ENCODE data around the gene HDAC9.

The HDAC9 gene

GRCh38 chr7:18553605-18554003, 58.1 kb downstream of the HDAC9 start:
- no peaks in the 10 kb centered on the region for H4K20me1 ChIP-seq (ENCODE audit: insufficient read depth)
- no peak for TF ChIP-seq CTCF (conservative IDR thresholded peaks at IDR 0.05; ENCODE audit: low read depth, low read length)
- H3K4me1 ChIP-seq (ENCODE audit: low read depth, poor library complexity, severe bottlenecking): peaks cover 1% of the 10 kb centered on the region
- H3K4me3 ChIP-seq (IDR thresholded peaks at IDR 0.05; ENCODE audit: insufficient read depth, low read depth, low read length): no peak overlapping the region
- H3K79me2 ChIP-seq (ENCODE audit: insufficient read depth, low read depth): no peaks in the 10 kb centered on the region; the same call in 1 of the 2 replicates
- no peaks in the 10 kb centered on the region for H3K36me3 ChIP-seq (ENCODE audit: insufficient read depth)
- H3K4me2 ChIP-seq: no peak overlapping the region
- H2AFZ ChIP-seq (ENCODE audit: low read depth): no peak overlapping the region
- no peaks in the 10 kb centered on the region for H3K27me3 ChIP-seq (ENCODE audit: insufficient read depth, low read depth)
- H3K27ac ChIP-seq: no peak overlapping the region
- H3K9ac ChIP-seq: no peak overlapping the region

DNA sequence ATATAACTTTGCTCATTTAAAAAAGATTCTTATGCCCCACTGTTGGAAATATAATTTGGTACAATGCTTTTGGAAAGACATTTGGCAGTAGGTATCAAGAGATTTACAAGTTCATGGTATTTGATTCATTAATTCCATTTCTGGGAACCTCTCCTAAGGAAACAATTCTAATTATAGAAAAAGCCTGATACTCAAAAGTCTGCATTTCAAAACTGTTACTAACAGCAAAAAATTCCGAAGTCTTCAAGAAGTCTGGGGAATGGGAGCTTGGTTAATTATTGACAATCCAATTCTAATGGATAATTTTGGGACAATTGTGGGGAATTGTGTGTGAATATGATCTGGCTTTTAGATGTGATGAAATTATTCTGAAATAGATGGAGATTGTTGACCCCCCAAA, 59.6 kb downstream of the HDAC9 start:
- H3K4me3 ChIP-seq (IDR thresholded peaks at IDR 0.05; ENCODE audit: insufficient read depth, low read depth, low read length): no peak overlapping the region
- H3K79me2 ChIP-seq (ENCODE audit: insufficient read depth, low read depth): no peaks in the 10 kb centered on the region
- no peak overlapping the region for H2AFZ ChIP-seq (ENCODE audit: low read depth)
- H3K4me2 ChIP-seq: no peak overlapping the region
- H4K20me1 ChIP-seq (ENCODE audit: insufficient read depth): no peaks in the 10 kb centered on the region
- no peak overlapping the region for H3K27ac ChIP-seq
- no peaks in the 10 kb centered on the region for H3K36me3 ChIP-seq (ENCODE audit: insufficient read depth)
- no peak overlapping the region for H3K9ac ChIP-seq
- TF ChIP-seq CTCF (conservative IDR thresholded peaks at IDR 0.05; ENCODE audit: low read depth, low read length): no peak
- H3K27me3 ChIP-seq (ENCODE audit: insufficient read depth, low read depth): no peaks in the 10 kb centered on the region
- H3K4me1 ChIP-seq (ENCODE audit: low read depth, poor library complexity, severe bottlenecking): no peaks in the 10 kb centered on the region

- no peaks in the 10 kb centered on the region for H3K4me1 ChIP-seq (ENCODE audit: low read depth, poor library complexity, severe bottlenecking)
- H3K4me2 ChIP-seq: no peak overlapping the region
- TF ChIP-seq CTCF (conservative IDR thresholded peaks at IDR 0.05; ENCODE audit: low read depth, low read length): no peak
- no peak overlapping the region for H3K27ac ChIP-seq
- no peaks in the 10 kb centered on the region for H3K79me2 ChIP-seq (ENCODE audit: insufficient read depth, low read depth)
- H3K4me3 ChIP-seq (IDR thresholded peaks at IDR 0.05; ENCODE audit: insufficient read depth, low read depth, low read length): no peak overlapping the region
- no peak overlapping the region for H3K9ac ChIP-seq
- no peaks in the 10 kb centered on the region for H3K36me3 ChIP-seq (ENCODE audit: insufficient read depth)
- H3K27me3 ChIP-seq (ENCODE audit: insufficient read depth, low read depth): no peaks in the 10 kb centered on the region
- no peaks in the 10 kb centered on the region for H4K20me1 ChIP-seq (ENCODE audit: insufficient read depth)
- no peak overlapping the region for H2AFZ ChIP-seq (ENCODE audit: low read depth)
Measured at GRCh38 chr7:18555968-18556367, 60.4 kb downstream of the HDAC9 start.

DNA sequence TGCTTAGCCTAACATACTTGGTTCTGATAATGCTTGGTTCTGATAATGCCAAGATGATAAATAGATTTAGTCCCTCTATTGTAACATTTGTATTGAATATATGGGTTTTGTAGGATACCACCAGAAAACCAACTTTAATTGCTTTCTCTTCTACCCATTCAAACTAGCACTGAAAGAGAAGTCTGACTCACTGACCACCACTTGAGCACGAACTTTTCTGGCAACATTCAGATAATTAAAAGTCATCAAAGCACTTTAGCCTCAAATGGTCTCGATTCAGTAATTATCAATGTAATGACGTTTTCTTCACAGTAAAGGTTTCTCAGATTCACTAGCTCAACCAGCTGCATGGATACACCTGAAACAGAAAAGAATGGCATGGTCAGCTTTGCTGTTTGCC, 63.0 kb downstream of the HDAC9 start:
- Histone ChIP-seq H3K27me3 (ENCODE audit: insufficient read depth, low read depth) (no peaks in the 10 kb centered on the region), H3K4me2 (no peak overlapping the region), H3K4me1 (ENCODE audit: low read depth, poor library complexity, severe bottlenecking) (no peaks in the 10 kb centered on the region), H4K20me1 (ENCODE audit: insufficient read depth) (no peaks in the 10 kb centered on the region), H3K4me3 (IDR thresholded peaks at IDR 0.05; ENCODE audit: insufficient read depth, low read depth, low read length) (no peak overlapping the region), H2AFZ (ENCODE audit: low read depth) (no peak overlapping the region), H3K36me3 (ENCODE audit: insufficient read depth) (no peaks in the 10 kb centered on the region), H3K9ac (no peak overlapping the region), H3K79me2 (ENCODE audit: insufficient read depth, low read depth) (no peaks in the 10 kb centered on the region), H3K27ac (no peak overlapping the region)
- no peak for TF ChIP-seq CTCF (conservative IDR thresholded peaks at IDR 0.05; ENCODE audit: low read depth, low read length)

GRCh38 chr7:18558910-18559309, 63.4 kb downstream of the HDAC9 start:
- no peak overlapping the region for H2AFZ ChIP-seq (ENCODE audit: low read depth)
- H4K20me1 ChIP-seq (ENCODE audit: insufficient read depth): no peaks in the 10 kb centered on the region
- no peak for TF ChIP-seq CTCF (conservative IDR thresholded peaks at IDR 0.05; ENCODE audit: low read depth, low read length)
- H3K36me3 ChIP-seq (ENCODE audit: insufficient read depth): no peaks in the 10 kb centered on the region
- H3K4me3 ChIP-seq (IDR thresholded peaks at IDR 0.05; ENCODE audit: insufficient read depth, low read depth, low read length): no peak overlapping the region
- H3K27me3 ChIP-seq (ENCODE audit: insufficient read depth, low read depth): no peaks in the 10 kb centered on the region
- no peak overlapping the region for H3K4me2 ChIP-seq
- no peak overlapping the region for H3K27ac ChIP-seq
- no peaks in the 10 kb centered on the region for H3K79me2 ChIP-seq (ENCODE audit: insufficient read depth, low read depth)
- no peak overlapping the region for H3K9ac ChIP-seq
- no peaks in the 10 kb centered on the region for H3K4me1 ChIP-seq (ENCODE audit: low read depth, poor library complexity, severe bottlenecking)
